DOHH2 (cell line): ENCODE measurements around the gene RBMS3.

Source experiments
- EZH2phosphoT487 ChIP-seq: fragments of 200-600 bp; sonication (generic); IDR thresholded peaks from 2 replicates; pipeline ENCODE4 v1.6.1; 2017; ENCODE audit warnings: borderline replicate concordance, mild to moderate bottlenecking, antibody characterized with exemption, low read length, moderate library complexity, mixed read lengths
- TF ChIP-seq, protein P1 (sequence below): fragments of 200-600 bp; sonication (generic); IDR thresholded peaks from one replicate; pipeline ENCODE4 v1.5.1; 2014; ENCODE audit warnings: antibody characterized with exemption, mild to moderate bottlenecking, low read depth, low read length; ENCODE audit not compliant: poor library complexity, severe bottlenecking

DNA sequence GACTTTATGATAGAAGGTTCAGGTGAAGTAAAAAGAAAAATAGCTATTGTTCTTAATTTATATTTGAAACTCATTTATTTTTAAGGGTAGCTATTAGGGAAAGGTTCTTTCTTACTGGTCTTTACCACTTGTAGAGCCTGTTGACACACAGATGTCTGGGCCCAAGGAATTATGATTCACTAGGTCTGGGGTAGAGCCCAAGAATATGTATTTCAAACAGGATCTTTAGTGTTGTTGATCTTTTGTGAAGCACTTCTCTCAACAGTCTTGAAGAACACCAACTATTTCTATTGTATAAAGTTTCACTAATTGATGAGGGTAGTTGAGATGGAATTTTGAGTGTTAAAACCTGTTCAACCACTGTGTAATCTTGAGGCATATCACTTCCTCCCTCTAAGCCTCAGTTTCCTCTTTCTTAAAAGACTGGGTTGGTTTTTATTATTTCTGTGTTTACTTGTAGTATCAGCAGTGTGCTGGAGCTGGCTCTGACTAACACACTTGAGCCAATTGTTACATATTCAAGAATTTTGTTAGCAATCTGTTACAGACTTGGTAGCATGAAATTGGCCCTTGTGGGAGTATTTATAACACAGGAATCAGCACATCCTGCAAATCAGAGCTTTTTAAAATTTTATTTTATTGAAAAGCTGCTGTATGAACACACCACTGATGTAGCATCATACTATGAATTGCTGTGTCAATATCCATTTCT, 155.9 kb downstream of the RBMS3 start:
- TF ChIP-seq, protein P1, sequence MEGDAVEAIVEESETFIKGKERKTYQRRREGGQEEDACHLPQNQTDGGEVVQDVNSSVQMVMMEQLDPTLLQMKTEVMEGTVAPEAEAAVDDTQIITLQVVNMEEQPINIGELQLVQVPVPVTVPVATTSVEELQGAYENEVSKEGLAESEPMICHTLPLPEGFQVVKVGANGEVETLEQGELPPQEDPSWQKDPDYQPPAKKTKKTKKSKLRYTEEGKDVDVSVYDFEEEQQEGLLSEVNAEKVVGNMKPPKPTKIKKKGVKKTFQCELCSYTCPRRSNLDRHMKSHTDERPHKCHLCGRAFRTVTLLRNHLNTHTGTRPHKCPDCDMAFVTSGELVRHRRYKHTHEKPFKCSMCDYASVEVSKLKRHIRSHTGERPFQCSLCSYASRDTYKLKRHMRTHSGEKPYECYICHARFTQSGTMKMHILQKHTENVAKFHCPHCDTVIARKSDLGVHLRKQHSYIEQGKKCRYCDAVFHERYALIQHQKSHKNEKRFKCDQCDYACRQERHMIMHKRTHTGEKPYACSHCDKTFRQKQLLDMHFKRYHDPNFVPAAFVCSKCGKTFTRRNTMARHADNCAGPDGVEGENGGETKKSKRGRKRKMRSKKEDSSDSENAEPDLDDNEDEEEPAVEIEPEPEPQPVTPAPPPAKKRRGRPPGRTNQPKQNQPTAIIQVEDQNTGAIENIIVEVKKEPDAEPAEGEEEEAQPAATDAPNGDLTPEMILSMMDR, result no peak
- no peak for TF ChIP-seq EZH2phosphoT487
